A673 (cell line): ENCODE measurements around the gene EPB41L4B.

Experiments used
- EZH2 ChIP-seq: fragments of 200-600 bp; sonication (generic); IDR thresholded peaks from 2 replicates; pipeline ENCODE4 v1.6.1; 2017; ENCODE audit warnings: borderline replicate concordance, low read depth, mild to moderate bottlenecking, mixed read lengths, antibody characterized with exemption, low read length; ENCODE audit not compliant: poor library complexity, severe bottlenecking
- TF ChIP-seq, protein P1 (sequence below): fragments of 300-800, 200-600 bp; sonication (generic); conservative IDR thresholded peaks from 2 replicates; pipeline ENCODE4 v1.5.1; 2017; ENCODE audit warnings: low read depth, mild to moderate bottlenecking, antibody characterized with exemption, low read length, moderate library complexity, mixed read lengths

GRCh38 chr9:109166171-109166770 is 154.6 kb downstream of the EPB41L4B start:
- TF ChIP-seq, protein P1, sequence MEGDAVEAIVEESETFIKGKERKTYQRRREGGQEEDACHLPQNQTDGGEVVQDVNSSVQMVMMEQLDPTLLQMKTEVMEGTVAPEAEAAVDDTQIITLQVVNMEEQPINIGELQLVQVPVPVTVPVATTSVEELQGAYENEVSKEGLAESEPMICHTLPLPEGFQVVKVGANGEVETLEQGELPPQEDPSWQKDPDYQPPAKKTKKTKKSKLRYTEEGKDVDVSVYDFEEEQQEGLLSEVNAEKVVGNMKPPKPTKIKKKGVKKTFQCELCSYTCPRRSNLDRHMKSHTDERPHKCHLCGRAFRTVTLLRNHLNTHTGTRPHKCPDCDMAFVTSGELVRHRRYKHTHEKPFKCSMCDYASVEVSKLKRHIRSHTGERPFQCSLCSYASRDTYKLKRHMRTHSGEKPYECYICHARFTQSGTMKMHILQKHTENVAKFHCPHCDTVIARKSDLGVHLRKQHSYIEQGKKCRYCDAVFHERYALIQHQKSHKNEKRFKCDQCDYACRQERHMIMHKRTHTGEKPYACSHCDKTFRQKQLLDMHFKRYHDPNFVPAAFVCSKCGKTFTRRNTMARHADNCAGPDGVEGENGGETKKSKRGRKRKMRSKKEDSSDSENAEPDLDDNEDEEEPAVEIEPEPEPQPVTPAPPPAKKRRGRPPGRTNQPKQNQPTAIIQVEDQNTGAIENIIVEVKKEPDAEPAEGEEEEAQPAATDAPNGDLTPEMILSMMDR = no peak
- TF ChIP-seq EZH2 = no peak
